ENCODE measurements around the gene TPCN1. TPM values are rescaled to one million over a fixed set of nuclear protein-coding genes. Genes with fewer than 3 reads are reported as not detected.

Gene TPCN1
- total and polyA plus RNA-seq, 2 of the 13 experiments (the other 11 are each of a cell fraction or from before 2014, with no cell fraction given): 8.0 to 26.8 TPM

GRCh38 chr12:113254298-113254697 lies 33.0 kb downstream of the TPCN1 start:
- Histone ChIP-seq H3K79me2 (ENCODE audit: insufficient read depth, low read length) (no peaks in the 10 kb centered on the region), H4K20me1 (ENCODE audit: insufficient read depth, low read length) (no peaks in the 10 kb centered on the region), H3K27me3 (ENCODE audit: control insufficient read depth in 1 of 2, insufficient read depth in 2 of 2, low read length in 2 of 2) (no peaks in the 10 kb centered on the region), H3K27ac (ENCODE audit: extremely low read length, insufficient read depth, low read length) (no peak overlapping the region), H3K4me3 (replicated peaks in 1 of 3; ENCODE audit: insufficient read depth in 1 of 3, low read depth in 2 of 3, low read length in 3 of 3) (no peak overlapping the region), H2AFZ (ENCODE audit: low read length) (no peak overlapping the region), H3K9me3 (ENCODE audit: low read length) (no peaks in the 10 kb centered on the region), H3K36me3 (replicated peaks in 1 of 2; ENCODE audit: control insufficient read depth in 1 of 2, insufficient read depth in 2 of 2, low read length in 2 of 2) (peaks cover 0 to 3% of the 10 kb centered on the region in 2 experiments; a peak in 2 of 5 replicates), H3K4me1 (ENCODE audit: insufficient read depth, low read length) (peaks cover 28% of the 10 kb centered on the region), H3K9ac (ENCODE audit: insufficient read depth, low read depth, low read length) (no peak overlapping the region), H3K4me2 (ENCODE audit: low read depth, low read length) (no peak overlapping the region)
- in situ Hi-C loops (cut with HindIII; ENCODE audit: extremely low pct_ligation_motif_present, low pct_unique_long_range_greater_than_20kb): no loop called here
- intact Hi-C loops (cut with micrococcal nuclease; ENCODE audit: unreplicated experiment): no loop called here
- ATAC-seq (no peak), DNase-seq (ENCODE audit: low spot score) (no peak), FAIRE-seq (no peak)
- CTCF ChIA-PET (ENCODE audit: low intra/inter-chr PET ratio, low total read pairs): no interaction called here
- WGBS (ENCODE audit: low lambda C conversion rate): 90% methylated on average over 4 of the region's 4 CpGs
- POLR2A ChIA-PET: interaction anchor here (1.2 to 1.4 kb wide), 3 partner anchors 12 to 33 kb away, joined by 3 to 7 read pairs (median 3); partner anchors contain the start of gene TPCN1
- BruUV-seq (replicated peaks): no TSS peak
- TF ChIP-seq MLLT10 (CRISPR knock-in tag; IDR thresholded peaks at IDR 0.05) (no peak), ZNF670 (CRISPR knock-in tag; IDR thresholded peaks at IDR 0.05; ENCODE audit: borderline replicate concordance) (no peak), IRF9 (CRISPR knock-in tag; IDR thresholded peaks at IDR 0.05; ENCODE audit: borderline replicate concordance) (no peak), HHEX (CRISPR knock-in tag; IDR thresholded peaks at IDR 0.05) (no peak), ZSCAN25 (CRISPR knock-in tag; IDR thresholded peaks at IDR 0.05) (no peak), ZNF281 (CRISPR knock-in tag; IDR thresholded peaks at IDR 0.05; ENCODE audit: borderline replicate concordance) (no peak), JUN (CRISPR knock-in tag; IDR thresholded peaks at IDR 0.05) (no peak), HIVEP1 (CRISPR knock-in tag; IDR thresholded peaks at IDR 0.05) (no peak), ZNF33A (CRISPR knock-in tag; IDR thresholded peaks at IDR 0.05; ENCODE audit: borderline replicate concordance) (no peak), FOXA1 (IDR thresholded peaks at IDR 0.05) (no peak), FOXA1 (CRISPR knock-in tag; IDR thresholded peaks at IDR 0.05) (no peak), POGK (CRISPR knock-in tag; conservative IDR thresholded peaks at IDR 0.05) (no peak), ZNF160 (CRISPR knock-in tag; IDR thresholded peaks at IDR 0.05) (no peak)
